SW 1271 (cell line): ENCODE results near the gene IRF1.
"Not testable (repeated sequence)": the region's sequence is repeated elsewhere in the genome, so short reads cannot be mapped to it uniquely, and the experiment has no call there.

Source experiments
- DNase-seq, 2 experiments: peaks; one replicate each; lab custom pipeline; 2025; lab: John Stamatoyannopoulos, UW

IRF1 gene

DNA sequence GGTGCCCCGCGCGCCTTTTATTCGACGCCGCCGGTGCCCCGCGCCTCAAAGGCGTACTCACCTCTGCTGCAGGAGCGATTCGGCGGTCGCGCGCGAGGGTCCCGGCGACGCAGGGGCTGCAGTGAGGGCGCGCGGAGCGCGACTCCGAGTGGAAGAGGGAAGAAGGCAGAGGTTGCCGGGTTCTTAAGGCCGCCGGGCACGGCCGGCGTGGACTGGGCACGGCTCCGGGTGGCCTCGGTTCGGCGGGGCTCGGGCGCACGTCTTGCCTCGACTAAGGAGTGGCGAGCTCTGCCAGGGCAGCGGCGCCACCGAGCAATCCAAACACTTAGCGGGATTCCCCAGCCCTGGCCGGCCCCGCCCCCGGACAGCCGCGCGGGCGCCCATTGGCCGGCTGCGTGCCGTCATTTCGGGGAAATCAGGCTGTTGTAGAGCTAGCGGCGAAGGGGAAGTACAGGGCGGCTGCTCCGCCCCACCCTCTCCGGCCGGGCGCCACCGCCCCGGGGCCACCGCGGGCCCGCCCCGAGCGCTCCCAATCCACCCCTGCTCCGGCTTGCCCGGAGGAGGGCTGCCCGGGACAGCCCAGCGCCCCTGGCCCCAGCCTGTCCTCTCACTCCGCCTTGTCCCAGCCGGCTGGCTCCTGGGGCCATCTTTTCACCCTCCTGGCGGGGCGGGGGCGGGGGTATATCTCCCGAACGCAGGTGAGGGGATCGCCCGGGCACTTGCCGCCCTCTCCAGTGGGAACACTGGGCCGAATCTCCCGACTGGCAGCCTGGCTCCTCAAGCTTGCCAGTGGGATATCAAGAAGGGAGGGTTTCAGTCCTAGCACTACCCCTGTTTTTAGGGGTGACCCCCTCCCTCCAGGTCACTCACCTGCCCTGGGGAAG lies at the start of gene IRF1:
Gene IRF1, minus strand, starts transcription at position 290 of the 884 bp plus-strand sequence. CDS start 1,295 bp downstream, outside the sequence.
- DNase-seq = peak; percentile 79 to 94

DNA sequence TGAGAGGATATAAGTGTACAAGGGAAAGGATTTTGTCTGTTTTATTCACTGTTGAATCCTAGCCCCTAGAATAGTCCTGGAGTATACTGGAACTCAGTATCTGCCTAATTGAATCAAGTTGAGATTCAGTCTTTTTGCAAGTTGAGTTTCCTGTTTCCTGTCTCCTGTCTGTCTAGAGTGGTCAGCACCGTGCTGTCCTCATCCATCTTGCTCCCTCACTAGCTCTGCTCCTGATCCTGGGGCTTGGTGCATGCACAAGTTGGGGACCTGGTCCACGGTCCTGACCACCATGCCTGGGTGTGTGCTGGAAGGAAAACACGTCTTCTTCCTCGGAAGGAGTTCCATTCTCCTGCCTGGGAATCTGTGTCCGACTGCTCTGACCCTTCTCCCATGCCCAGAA lies 49.6 kb upstream of the IRF1 start:
- no peak for DNase-seq

GRCh38 chr5:132539716-132540115 lies 49.1 kb upstream of the IRF1 start:
- DNase-seq = no peak

DNA sequence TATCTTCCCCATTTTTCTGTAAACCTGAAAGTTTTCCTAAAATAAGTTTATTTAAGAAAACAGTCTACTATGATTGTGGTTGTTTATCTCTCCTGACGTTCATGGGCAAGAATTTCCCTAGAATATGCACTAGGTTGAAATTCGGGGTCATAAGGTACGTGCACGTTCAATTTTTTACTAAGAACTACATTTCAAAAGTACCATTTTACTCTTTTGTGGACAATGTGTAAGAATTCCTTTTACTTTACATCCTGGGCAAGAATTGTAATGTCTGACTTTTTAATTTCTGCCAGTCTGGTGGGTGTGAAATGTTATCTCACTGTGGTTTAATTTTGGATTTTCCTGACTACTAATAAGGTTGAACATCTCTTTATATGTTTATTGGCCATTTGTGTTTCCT lies 40.4 kb upstream of the IRF1 start:
- no peak for DNase-seq

DNA sequence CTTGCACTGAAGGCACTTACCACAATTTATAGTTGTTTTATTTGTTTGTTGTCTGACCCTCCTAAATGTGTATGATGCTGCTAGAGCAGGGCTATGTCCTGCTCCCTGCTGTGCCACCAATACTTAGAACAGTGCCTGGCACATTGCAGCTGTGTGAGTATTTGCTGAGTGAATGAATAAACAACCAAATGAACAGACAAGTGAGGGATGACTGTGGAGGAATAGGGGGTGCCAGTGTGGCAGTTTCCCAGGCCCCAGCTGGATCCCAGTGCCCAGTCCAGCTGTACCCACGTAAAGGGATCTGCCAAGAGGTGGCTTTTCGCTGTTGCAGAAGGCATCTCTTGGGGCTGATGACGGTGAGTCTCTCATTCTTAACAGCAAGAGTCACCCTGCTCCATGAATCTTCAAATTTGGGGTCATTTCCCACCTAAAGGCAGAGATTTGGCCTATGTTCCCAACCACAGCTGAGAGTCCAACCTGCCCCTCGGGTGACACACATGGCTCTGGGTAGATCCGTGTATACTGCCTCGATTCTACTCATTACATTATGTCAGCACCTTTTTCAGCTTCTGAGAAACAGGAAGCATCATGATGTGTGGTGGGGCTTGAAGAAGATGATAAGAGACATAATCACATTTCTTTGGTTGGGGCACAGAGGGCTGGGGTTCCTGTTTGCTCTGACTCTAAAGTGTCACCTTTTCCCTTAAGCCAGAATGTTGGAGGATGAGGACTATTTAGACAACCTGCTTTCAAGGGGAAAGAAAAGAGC lies 38.5 kb upstream of the IRF1 start:
- no peak for DNase-seq

DNA sequence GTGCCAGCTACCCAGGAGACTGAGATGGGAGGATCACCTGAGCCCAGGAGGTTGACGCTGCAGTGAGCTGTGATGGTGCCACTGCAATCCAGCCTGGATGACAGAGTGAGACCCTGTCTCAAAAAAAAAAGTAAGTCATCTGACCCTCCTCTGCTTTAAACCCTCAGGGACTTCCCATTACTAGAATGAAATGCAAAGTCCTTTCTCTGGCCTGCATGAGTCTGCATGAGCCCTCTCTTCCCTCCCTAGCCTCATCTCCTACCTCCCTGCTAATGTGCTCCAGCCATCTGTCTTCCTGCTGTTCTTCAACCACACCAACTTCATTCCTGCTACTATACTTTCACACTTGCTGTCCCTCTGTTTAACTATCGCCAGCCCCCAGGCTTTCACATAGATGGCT lies 37.4 kb upstream of the IRF1 start:
- DNase-seq = no peak

GRCh38 chr5:132526974-132527564 lies 36.5 kb upstream of the IRF1 start:
- no peak for DNase-seq

DNA sequence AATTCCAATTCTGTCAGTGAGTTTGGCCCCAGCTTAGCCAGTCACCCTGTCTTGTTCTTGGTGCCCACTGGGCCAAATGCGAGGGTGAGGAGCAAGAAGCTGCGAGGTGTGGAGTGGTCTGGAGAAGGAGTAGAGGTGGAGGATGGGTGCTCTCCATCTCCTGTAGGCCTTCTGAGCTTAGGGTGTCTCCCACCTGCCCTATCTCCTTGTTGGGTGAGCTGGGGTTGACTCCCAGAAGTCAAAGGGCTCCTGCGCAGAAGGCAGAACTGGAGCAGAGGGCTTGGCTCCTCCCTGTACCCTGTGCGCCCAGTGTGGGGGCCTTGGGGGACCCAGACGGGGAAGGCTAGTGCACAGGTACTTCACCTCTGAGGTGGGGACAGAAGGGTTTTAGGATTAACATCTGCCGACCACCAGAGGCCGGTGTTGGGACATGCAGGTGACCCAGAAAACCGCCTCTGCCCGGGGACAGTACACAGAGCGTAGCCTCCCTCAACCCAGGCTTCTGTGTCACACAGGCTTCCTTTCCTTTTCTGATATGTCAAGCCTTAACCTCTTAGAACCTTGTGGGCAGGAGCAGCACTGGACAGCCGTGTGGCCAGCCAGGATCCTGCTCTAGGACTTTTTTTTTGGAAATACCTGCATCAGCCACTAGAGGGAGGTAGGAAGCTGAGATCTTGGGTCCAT lies 35.9 kb upstream of the IRF1 start:
- DNase-seq = peak; percentile 51 to 72

GRCh38 chr5:132525299-132525724 lies 34.7 kb upstream of the IRF1 start:
- no peak for DNase-seq

GRCh38 chr5:132524877-132525276 lies 34.3 kb upstream of the IRF1 start:
- not testable (repeated sequence) for DNase-seq

DNA sequence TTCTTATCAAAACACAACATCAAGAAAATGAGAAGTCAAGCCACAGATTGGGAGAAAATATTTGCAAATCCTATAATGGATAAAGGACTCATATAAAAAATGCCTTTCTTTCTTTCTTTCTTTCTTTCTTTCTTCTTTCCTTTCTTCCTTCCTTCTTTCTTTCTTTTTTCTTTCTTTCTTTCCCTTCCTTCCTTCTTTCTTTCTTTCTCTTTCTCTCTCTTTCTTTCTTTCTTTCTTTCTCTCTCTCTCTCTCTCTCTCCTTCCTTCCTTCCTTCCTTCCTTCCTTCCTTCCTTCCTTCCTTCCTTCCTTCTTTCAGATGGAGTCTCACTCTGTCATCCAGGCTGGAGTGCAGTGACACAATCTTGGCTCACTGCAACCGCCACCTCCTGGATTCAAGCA lies 31.5 kb upstream of the IRF1 start:
- DNase-seq = not testable (repeated sequence)

- DNase-seq = not testable (repeated sequence)
These were observed 23.2 kb upstream of the IRF1 start for GRCh38 chr5:132513618-132514336.

- no peak for DNase-seq
These were observed 19.5 kb upstream of the IRF1 start for GRCh38 chr5:132510076-132510475.

DNA sequence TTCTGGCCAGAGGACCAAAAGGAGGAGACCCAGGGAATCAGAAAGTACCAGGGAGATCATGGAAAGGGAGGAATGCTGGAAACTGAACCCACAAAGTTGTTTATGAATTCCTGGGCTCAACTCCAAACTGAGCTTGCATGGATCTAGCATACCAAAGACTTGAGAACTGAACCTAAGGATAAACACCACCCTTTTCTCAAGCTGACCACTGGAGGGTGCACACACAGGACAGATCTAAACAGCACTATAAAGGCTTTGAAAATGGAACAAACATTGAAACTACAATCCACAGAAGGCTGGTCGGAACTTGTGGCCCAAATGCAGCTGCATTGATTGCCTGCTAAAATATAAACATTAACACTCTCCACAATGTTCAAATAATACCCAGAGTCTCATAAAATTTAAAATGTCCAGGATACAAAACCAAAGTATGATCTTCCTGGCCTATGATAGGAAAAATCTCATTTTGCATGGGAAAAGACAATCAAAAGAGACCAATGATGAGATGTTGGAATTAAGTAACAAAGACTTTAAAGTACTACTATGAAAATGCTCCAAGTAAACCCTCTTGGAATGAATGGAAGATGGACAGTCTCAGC lies 15.6 kb upstream of the IRF1 start:
- peak; percentile 27 to 70 for DNase-seq

GRCh38 chr5:132505641-132506040 lies 15.1 kb upstream of the IRF1 start:
- no peak for DNase-seq

DNA sequence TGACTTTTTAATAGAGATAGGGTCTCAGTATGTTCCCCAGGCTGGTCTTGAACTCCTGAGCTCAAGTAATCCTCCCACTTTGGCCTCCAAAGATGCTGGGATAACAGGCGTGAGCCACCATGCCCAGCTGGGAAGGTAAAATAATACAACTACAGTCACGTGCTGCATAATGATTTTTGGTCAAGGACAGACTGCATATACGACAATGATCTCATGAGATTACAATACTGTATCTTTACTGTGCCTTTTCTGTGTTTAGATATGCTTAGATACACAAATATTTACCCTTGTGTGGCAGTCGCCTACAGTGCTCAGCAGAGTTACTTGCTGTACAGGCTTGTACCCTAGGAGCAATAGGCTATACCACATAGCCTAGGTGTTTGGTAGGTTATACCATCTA lies 14.2 kb upstream of the IRF1 start:
- DNase-seq = no peak

DNA sequence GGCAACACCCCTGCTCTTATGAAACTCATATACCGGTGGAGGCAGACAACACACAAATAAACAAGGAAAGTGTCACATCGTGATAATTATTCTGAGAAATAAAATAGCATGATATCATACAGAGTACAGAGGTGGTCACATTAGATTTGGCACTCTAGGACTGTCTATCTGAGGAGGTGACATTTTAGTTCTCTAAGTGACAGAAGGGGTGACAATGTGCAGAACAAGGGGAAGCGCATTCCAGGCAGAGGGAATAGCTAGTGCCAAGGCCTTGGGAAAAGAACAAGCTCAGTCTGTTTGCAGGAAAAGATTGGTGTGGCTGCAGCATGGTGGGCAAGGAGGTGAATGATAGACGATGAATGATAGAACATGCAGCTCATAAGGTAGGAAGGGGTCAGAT lies 12.7 kb upstream of the IRF1 start:
- no peak for DNase-seq

DNA sequence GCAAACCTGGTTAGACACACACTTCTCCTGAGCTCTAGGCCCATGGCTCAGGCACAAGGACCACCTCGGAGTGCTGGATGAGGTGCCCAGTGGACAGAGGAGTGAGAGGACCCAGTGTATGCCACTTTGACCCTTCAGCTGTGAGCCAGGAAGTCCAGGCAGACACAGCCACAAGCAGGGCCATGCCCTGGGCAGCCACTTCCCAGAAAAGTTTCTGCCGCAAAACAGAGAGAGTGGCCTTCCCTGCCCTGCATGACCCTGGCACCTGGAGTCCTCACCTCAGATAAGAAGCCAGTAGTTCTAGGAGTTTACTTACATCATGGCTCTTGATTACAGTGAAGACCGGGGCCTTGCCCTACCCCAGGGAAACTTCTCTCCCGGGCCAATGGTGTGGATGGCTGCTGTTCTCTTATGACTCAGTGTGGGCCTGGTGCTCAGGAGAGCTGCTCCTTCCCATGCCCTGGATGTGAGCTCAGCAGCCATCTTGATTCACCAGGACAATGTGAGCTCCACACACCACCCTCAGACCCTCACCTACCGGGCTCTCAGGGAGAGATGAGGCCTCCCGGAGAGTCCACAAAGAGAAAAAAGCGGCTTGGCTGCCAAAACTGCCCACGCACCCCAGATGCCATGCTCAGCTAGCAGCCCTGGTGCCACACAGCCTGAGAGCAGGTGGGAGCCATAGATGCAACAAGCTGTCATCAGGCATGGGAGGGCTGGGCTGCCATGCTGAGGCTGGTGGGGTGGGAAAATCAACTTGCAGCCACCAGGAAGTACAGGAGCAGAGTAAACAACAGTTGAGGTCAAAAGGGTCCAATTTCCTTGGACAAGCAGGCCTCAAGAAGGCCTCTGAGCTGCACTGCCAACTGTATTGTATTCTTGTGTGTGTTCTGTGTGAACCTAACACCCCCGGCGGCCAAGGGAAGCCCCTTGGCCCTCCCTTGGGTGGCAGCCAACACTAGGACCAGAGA lies 11.7 kb upstream of the IRF1 start:
- no peak for DNase-seq

GRCh38 chr5:132501629-132501956 lies 11.0 kb upstream of the IRF1 start:
- no peak for DNase-seq
